GM19397 (cell line): ENCODE measurements around the gene VTI1A.
"Not testable (repeated sequence)": the region's sequence is repeated elsewhere in the genome, so short reads cannot be mapped to it uniquely, and the experiment has no call there.

Source experiments
- ATAC-seq: cut with Tn5 transposase; IDR thresholded peaks from one replicate; pipeline ENCODE4 v1.9.1; 2021; ENCODE audit warnings: mild to moderate bottlenecking, moderate library complexity; ENCODE audit not compliant: unreplicated experiment

Gene VTI1A

DNA sequence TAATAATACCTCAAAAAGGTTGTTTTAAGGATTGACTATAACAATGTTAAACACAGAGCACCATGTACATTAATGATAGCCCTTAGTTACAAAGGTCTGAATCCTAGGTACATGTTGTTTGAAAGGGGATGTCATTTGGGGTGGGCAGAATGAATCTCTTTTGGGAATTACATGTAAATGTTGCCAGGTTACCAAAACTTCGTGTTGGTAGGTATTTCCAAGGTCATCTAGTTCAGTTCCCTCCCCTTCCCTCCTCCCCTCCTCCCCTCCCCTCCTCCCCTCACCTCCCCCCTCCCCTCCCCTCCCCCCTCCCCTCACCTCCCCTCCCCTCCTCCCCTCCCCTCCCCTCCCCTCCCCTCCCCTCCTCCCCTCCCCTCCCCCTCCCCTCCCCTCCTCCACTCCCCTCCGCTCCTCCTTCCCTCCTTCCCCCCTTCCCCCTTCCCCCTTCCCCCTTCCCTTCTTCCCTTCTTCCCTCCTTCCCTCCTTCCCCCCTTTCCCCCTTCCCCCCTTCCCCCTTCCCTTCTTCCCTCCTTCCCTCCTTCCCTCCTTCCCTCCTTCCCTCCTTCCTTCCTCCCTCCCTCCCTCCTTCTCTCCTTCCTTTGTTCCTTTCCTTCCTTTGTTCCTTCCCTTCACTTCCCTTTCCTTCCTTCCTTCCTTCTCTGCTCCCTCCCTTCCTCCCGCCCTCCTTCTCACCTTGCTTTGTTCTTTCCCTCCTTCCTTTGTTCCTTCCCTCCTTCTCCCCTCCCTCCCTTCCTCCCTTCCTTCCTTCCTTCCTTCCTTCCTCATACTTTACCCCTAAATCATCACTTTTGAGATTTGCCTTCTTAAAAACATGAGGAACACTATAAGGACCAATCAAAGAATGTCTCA lies 8.1 kb downstream of the VTI1A start:
- ATAC-seq, result no peak

GRCh38 chr10:112456533-112456932 lies 9.5 kb downstream of the VTI1A start:
- ATAC-seq, result no peak

DNA sequence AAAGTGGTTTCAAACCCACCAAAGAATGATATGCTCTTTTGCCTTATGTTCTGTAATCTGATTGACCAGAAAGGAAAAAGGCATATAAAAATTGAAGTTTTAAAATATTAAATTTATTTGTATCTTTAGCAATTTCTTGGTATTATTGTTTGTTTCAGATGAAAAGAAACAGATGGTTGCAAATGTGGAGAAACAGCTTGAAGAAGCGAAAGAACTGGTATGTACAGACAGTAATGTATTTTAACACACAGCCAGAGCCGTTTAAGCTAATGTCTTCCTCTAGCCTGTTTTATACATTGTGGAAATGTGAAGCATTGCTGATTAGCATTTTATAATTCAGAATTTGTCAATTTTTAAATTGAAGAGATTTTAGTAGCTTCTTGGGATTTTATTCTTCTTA lies 13.4 kb downstream of the VTI1A start:
- ATAC-seq, result no peak

GRCh38 chr10:112461029-112461887 lies 14.2 kb downstream of the VTI1A start:
- no peak for ATAC-seq

- not testable (repeated sequence) for ATAC-seq
These were observed 17.1 kb downstream of the VTI1A start for GRCh38 chr10:112464074-112464473.

DNA sequence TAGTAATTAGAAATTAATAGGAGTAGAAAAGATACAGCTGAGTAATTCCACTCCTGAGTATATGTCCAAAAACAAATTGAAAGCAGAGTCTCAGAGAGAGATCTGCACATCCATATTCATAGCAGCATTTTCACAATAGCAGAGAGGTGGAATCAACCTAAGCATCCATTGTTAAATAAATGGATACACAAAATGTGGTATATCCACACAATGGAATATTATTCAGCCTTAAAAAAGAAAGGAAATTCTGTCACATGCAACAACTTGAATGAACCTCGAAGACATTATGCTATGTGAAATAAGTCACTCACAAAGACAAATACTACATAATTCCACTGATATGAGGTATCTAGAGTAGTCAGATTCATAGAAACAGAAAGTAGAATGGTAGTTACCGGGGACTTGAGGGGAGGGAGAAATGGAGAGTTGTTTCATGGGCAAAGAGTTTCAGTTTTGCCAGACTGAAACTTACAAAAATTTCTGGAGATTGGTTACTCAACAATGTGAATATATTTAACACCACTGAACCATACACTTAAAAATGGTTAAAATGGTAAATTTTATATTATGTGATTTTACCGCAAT lies 18.4 kb downstream of the VTI1A start:
- no peak for ATAC-seq

- ATAC-seq, result no peak
These were observed 19.8 kb downstream of the VTI1A start for GRCh38 chr10:112466802-112467201.

GRCh38 chr10:112467541-112468075 lies 20.6 kb downstream of the VTI1A start:
- ATAC-seq, result no peak

GRCh38 chr10:112471878-112472487 lies 25.0 kb downstream of the VTI1A start:
- ATAC-seq, result no peak

GRCh38 chr10:112475575-112476218 lies 28.7 kb downstream of the VTI1A start:
- ATAC-seq, result no peak

DNA sequence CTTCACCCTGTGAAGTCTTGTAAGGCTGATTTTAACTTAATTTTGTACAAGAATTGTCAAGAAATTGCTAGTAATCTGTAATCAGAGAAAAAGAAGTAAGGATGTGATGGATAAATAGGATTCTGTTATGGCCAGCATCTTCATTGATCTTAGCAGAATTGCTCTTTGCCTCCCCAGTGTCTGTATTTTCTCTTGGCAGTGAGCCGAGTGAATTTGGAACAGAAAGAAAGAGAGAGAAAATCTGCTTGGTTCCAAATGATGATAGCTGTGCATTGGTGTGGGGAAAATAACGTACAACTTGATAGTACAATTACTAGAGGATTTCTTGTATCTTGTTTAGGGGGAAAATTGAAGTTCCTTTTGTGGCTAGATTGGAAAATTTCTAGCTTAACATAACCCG lies 34.6 kb downstream of the VTI1A start:
- no peak for ATAC-seq

DNA sequence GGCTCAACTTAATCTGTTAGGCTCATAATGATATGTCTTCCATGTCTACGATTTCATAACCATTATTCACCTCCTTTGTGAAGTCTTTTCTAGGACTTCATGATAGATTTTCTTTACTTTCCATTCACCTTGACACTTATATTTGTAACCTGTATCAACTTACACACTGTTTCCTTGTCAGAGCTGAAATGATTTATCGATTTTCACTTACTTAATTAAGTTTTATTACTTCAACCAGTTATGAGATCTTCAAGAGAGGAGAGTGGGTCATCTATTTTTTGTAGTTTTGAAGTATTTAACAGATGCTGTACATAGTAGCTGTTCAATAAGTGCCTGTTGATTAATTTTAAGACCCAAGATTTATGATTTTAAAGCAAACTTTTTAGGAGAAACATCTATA lies 37.4 kb downstream of the VTI1A start:
- ATAC-seq, result no peak

DNA sequence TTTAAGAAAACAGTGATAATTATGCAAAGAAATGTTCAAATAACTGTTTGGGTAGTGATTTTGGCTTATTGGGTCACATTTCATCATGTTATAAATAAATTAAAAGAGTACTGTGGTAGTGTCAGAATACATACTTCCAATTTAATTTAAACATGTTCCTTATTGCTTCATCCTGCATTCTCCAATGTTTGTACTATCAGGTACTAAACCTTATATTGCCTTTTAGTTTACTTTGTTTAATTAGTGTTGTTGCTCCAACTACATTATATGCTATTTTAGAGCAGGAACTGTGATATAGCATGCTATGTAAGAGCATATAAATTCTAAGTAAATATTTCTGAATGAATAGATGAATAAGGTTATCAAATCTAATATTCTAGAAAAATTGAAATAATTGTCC lies 40.9 kb downstream of the VTI1A start:
- ATAC-seq, result no peak

- ATAC-seq, result no peak
These were observed 43.5 kb downstream of the VTI1A start for GRCh38 chr10:112490545-112490944.

DNA sequence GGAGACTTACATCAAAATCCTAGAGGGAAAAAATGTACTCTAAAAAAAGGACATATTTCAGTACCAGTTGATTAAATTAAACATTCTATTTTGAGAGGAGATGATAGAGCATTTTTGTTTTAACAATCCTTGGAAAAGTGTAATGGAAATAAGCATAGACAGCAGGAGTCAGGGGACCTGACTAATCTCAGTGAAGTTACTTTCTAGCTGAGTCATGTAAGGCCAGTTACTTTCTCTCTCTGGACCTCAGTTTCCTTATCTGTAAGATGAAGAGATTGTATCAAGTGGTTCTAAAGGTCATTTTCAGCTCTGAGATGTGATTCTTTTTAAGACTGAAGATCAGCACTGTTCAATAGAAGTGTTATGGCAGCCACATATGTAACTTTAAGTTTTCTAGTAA lies 44.1 kb downstream of the VTI1A start:
- no peak for ATAC-seq

DNA sequence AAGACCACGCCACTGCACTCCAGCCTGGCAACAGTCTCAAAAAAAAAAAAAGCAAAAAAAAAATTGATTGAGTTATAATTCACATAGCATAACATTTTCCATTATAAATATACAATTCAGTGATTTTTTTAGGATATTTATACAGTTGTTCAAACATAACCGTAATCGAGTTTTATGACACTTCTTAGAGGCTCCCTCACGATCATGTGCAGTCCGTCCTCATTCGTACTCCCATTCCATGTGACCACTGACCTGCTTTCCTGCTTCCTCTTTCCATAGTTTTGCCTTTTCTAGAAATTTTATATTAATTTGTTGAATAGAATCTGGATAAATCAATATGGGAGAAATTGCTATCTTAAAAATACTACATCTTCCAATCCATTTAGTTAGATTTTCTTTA lies 45.7 kb downstream of the VTI1A start:
- ATAC-seq, result no peak

DNA sequence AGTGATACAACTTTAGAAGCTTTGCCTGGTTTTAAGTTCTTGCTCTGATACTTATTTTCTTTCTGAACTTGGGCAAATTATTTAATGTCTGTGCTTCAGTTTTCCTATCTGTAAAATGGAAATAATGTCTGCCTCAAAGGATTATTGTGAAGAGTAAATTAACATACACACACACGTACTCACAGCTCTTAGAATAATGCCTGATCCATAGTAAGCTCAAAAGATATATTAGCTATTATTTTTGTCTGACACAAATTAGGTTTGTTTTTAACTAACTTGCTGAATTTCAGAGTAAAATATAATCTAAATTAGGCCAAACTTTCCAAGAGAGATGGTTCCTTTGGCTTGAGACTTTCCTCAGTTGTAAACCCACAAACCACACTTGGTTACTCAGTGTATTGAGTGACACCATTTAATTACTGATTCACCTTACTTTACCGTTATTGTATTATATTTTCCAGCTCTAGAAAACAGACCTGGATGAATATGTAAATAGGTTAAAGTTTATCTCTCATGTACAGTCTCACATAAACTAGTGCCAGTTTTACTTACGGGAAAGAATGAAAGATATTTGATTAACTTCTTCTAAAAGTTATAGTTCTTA lies 50.4 kb downstream of the VTI1A start:
- no peak for ATAC-seq

DNA sequence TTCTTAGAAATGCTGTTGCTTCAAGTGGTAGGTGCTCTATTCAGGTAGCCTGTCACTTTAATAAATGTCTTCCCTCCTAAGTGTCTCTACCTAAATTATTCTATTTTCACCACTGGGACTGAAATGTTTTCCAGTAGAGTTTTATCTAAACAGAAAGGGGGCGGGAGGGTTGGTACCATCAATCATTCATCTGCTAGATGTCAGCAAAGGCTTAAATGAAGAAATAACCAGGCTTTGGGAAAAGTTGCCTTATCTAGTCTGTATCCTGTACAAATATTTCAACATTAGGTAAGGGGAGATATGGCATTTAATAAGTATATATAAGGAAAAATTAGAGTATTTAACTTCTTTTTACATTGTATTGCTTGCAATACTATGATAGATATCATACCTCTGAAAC lies 51.8 kb downstream of the VTI1A start:
- ATAC-seq, result no peak

DNA sequence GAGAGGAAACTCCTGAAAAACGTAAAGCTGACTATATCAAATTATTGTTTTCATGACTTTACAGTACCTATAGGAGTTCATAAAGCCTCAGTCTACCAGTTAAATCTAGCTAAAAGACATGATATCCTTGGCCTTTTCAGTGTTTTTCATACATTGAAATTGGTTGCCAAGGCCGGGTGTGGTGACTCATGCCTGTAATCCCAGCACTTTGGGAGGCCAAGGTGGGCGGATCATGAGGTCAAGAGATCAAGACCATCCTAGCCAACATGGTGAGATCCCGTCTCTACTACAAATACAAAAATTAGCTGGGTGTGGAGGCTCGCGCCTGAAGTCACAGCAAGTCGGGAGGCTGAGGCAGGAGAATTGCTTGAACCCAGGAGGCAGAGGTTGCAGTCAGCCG lies 53.0 kb downstream of the VTI1A start:
- not testable (repeated sequence) for ATAC-seq

DNA sequence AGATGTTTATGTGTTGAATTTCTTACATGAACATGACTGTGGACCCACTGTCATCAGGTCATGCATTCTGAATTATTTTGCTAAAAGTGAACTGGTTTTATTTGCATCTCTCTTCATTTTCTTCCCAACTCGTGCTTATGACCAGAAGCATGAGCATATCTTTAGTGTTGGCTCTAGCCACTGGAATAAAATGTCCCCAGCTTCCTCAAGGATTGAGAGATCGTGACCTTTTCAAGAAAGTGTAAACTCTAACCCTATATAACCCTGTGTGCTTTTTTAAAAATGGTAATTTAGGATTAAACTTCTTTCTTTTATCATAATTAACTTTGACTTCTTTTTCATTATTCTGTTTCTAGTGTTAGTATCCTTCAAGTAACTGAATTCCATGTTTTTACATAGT lies 55.5 kb downstream of the VTI1A start:
- no peak for ATAC-seq
